GM12865 (cell line): Measurements from ENCODE around the gene ZHX3.

ENCODE experiments used
- DNase-seq: peaks from one replicate; pipeline ENCODE4 v3.0.0; 2010; ENCODE audit warnings: low read depth
- H3K4me3 ChIP-seq: 2 replicates; pipeline ENCODE4 v1.5.1; 2011; ENCODE audit warnings: mild to moderate bottlenecking, low read depth, low read length, control low read depth
- TF ChIP-seq, protein P1 (sequence below): IDR thresholded peaks from 2 replicates; pipeline ENCODE4 v1.5.1; 2011; ENCODE audit warnings: low read length, control low read depth, low read depth, inconsistent platforms; ENCODE audit not compliant: insufficient read depth; ENCODE audit errors: missing control alignments

ZHX3 gene

DNA sequence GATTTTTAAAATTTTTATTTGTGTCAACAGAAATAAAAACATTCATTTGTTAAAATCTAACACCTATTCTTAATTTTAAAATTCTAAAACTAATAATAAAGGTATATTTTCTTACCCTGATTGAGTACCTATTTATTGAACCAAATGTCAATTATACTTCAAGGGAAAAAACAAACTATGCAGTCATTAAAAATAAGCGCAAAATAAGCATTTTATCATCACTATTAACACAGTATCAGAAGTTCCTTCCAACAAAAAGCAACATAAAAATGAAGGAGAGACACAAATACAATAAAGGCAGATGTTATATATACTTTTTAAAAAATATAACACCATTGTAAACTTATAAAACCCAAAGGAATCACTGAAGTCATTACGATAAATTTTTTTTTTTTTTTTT, 52.7 kb downstream of the ZHX3 start:
- no peak for DNase-seq
- H3K4me3 ChIP-seq, result no peak overlapping the region
- TF ChIP-seq, protein P1, sequence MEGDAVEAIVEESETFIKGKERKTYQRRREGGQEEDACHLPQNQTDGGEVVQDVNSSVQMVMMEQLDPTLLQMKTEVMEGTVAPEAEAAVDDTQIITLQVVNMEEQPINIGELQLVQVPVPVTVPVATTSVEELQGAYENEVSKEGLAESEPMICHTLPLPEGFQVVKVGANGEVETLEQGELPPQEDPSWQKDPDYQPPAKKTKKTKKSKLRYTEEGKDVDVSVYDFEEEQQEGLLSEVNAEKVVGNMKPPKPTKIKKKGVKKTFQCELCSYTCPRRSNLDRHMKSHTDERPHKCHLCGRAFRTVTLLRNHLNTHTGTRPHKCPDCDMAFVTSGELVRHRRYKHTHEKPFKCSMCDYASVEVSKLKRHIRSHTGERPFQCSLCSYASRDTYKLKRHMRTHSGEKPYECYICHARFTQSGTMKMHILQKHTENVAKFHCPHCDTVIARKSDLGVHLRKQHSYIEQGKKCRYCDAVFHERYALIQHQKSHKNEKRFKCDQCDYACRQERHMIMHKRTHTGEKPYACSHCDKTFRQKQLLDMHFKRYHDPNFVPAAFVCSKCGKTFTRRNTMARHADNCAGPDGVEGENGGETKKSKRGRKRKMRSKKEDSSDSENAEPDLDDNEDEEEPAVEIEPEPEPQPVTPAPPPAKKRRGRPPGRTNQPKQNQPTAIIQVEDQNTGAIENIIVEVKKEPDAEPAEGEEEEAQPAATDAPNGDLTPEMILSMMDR, result no peak

DNA sequence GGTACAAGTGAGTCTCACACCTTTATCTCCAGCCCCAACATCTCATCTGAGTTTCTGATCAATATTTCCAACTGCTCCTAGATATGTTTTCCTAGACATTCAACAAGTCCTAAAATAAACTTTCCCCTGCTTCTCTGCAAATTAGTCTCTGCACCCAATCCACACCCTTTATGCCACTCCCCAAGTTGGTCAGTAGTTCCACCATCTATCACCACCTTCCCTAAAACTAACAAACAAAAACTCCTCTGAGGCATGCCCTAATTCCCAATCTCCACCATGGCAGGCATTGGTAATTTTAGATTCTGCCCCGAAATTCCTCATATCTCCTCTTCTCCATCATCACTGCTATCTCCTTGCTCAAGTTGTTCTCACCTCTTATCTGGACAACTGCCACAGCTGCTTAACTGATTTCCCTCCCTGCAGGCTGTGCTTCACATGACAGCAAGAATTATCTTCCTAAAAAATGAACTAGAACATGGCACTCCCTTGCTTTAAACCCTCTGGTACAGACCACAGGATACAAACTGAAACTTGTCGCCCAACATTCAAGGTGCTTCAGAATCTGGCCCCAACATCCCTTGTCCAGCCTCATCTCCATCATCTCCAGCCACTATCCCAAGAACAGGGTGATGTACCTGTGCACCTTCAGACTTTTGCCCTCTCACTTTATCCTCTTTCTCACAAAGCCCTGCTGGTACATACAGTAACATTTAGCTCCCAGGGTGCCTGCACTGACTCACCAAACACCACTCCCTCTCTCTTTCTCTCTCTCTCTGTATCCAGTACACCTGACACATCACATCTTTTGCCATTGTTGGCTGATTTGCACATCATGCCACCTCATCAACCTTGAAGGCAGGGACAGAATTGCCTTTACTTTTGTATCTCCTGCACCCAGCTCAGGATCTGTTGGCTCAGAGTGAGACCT, 55.5 kb downstream of the ZHX3 start:
- DNase-seq, result no peak
- TF ChIP-seq, protein P1, result no peak
- no peak overlapping the region for H3K4me3 ChIP-seq

DNA sequence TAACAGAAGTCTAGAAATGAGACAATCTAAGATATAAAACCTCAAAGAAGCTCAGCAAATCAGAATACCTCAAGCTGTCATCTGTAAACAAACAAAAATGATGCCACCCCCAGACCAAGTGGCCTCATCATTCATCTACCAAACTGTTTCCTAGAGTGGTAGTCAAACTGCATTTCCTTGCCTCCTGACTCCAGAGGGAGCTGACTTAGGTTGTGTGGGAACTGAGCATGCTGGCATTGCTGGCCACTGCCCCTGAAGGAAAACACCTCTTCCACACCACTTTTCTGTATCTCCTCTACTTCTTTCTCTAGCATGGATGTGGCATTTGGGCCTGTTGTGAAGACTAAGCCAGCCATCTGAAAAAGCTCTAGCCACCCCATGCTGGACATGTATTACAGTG, 56.3 kb downstream of the ZHX3 start:
- TF ChIP-seq, protein P1, result no peak
- no peak for DNase-seq
- H3K4me3 ChIP-seq, result no peak overlapping the region

DNA sequence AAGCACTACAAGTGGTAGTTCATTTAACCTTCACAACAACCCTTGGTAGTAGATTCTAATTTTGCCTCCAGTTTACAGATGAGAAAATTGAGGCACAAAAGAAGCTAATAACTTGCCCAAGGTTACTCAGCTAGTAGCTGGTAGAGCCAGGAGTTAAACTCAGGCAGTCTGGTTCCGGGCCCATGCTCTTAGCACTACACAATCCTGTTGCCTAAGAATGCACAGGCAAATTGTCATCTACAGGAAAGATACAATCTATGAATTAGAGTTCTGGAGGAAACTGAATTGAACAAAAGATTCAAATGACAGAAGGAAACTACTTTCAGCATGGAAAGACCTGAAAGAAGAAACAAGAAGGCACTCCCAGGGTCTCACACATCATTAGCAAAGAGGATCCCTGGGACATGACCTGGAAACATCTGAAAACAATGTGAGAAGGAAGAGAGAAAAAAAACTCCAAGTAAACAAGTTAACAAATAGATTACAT, 56.8 kb downstream of the ZHX3 start:
- TF ChIP-seq, protein P1, result no peak
- H3K4me3 ChIP-seq, result no peak overlapping the region
- no peak for DNase-seq

DNA sequence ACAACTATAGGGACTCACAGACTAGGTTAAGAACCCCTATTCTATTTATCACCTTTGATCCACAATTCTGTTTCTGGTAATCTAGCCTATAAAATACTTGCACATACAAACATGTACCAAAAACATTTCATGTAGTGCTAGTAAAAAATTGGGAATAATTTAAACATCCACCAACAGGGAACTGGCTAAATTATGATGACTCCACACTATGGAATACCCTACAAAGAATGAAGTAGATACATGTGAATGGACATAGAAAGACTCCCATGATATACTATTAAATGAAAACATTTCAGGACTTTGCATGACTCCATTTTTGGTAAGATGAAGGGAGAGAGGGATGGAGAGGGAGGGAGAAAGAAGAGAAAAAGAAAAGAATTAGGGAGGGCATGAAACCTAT, 58.2 kb downstream of the ZHX3 start:
- no peak for DNase-seq
- TF ChIP-seq, protein P1, result no peak
- H3K4me3 ChIP-seq, result no peak overlapping the region

DNA sequence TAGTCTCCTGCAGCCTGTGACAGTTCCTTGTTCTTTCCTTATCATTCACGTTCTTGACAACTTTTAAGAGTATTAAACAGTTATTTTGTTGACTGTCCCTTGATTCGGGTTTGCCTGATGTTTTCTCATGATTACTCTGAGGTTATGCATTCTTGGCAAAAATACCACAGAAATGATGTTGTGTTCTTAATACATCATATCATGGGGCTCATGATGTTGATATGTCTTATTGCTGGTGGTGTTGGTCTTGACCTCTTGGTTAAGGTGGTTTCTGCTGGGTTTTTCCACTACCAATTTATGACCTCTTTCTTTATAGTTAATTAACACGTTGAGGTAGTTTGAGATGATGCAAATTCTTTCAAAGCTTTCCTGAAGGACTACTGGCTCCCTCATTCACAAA, 59.1 kb downstream of the ZHX3 start:
- no peak for DNase-seq
- H3K4me3 ChIP-seq, result no peak overlapping the region
- TF ChIP-seq, protein P1, result no peak
